Prostate gland (tissue), 2 donors: ENCODE results near the gene PSMA7. TPM values are rescaled to one million over a fixed set of nuclear protein-coding genes. Genes with fewer than 3 reads are reported as not detected.

Experiments
- DNase-seq: peaks from one replicate; pipeline ENCODE4 v3.0.0-alpha.2; 2019; ENCODE audit warnings: low spot score
- H3K27ac ChIP-seq, 2 donors: fragments of 200-600 bp; sonication (generic); 2 replicates each; pipeline ENCODE4 v1.5.1; 2017 to 2019
- H3K27me3 ChIP-seq: fragments of 200-600 bp; sonication (generic); replicated peaks from 2 replicates; pipeline ENCODE4 v1.5.1; 2019; ENCODE audit not compliant: insufficient read depth
- H3K36me3 ChIP-seq, 2 donors: fragments of 200-600 bp; sonication (generic); 1 replicate in 1 of 2; 2 replicates in 1 of 2; pipeline versions ENCODE4 v1.5.1 to v1.8.1; 2017 to 2019
- H3K4me1 ChIP-seq: fragments of 200-600 bp; sonication (generic); replicated peaks from 2 replicates; pipeline ENCODE4 v1.5.1; 2019
- H3K4me3 ChIP-seq, 2 donors: fragments of 200-600 bp; sonication (generic); 2 replicates each; pipeline ENCODE4 v1.5.1; 2017 to 2019
- H3K9me3 ChIP-seq: fragments of 200-600 bp; sonication (generic); 2 replicates; pipeline ENCODE4 v1.5.1; 2017
- POLR2A ChIP-seq: fragments of 450-650 bp; IDR thresholded peaks from one replicate; pipeline ENCODE4 v1.6.1; 2016; ENCODE audit warnings: antibody characterized with exemption, mild to moderate bottlenecking
- POLR2AphosphoS5 ChIP-seq: sonication (generic); formaldehyde crosslinking; IDR thresholded peaks from one replicate; pipeline ENCODE4 v1.6.1; 2017; ENCODE audit warnings: antibody characterized with exemption
- WGBS: methylation state at CpG from one replicate; pipeline ENCODE4 v1.1.5; 2018; 5-methylcytosine and 5-hydroxymethylcytosine counted together
- intact Hi-C: fragments of 100-400 bp; cut with DNase I; formaldehyde crosslinking; loops from one replicate; pipeline ENCODE4 v1.14.2; 2022
- total RNA-seq, 2 donors: library from RNA; depleted of rRNA; stranded (reverse); fragments of >200 nt; gene quantifications; one replicate each; pipeline ENCODE4 v1.1.0, GENCODE V29; 2016
- TF ChIP-seq, protein P1 (sequence below), 4 experiments: fragments of 200-600 bp in 2 of 4; fragments of 450-650 bp in 2 of 4; sonication (generic) in 2 of 4; IDR thresholded peaks; 1 replicate in 3 of 4; 2 replicates in 1 of 4; pipeline ENCODE4 v1.5.1; 2016 to 2019; ENCODE audit warnings: antibody characterized with exemption in 4 of 4, mild to moderate bottlenecking in 2 of 4, moderate library complexity in 2 of 4

PSMA7 gene
- 100 to 1,000 TPM; 176 to 250 TPM for total RNA-seq

DNA sequence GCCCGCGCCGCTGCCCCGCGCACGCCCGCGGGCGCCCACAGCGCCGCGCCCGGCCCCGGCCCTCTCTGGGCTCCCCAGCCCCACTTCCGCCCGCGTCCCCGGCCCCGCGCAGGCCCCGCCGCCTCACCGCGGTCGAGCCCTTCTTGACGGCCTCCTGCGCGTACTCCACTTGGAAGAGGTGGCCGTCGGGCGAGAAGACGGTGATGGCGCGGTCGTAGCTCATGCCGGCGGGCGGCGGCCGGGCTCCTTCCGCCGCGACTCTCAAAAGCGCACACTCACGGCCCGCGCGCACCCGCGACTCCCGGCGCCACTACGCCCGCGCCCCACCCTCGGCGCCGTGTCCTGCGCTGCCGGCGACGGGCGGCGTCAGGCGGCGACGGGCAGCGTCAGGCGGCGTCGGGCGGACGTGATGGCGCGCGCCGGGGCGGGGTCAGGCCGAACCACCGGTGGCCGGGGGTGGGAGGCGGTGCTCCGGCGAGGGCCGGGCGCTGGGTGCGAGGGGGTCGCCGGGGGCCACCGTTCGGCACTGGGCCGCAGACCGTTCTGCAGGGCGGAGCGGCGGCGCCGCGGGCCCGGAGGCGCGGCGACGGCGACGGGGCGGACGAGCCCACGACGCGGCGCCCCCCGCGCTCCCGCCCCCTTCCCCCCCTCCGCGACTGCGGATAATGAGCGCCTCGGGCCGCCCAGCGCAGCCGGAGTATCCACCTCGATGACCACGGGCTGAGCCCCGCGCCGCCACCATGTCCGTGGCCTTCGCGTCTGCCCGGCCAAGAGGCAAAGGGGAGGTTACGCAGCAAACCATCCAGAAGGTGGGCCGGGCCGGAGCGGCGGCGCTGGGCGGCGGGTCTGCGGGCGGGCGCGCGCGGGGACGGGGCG, at the start of gene PSMA7, which contains the start of gene SS18L1:
TSS of gene PSMA7 (minus strand) at position 314 of the 876 bp plus-strand sequence. CDS start at position 223, 91 bp downstream.
TSS of gene SS18L1 (plus strand) at position 689 of the 876 bp plus-strand sequence. CDS start at position 741, 52 bp downstream.
- intact Hi-C loops = loop anchor here (2.0 to 10.0 kb wide), 4 partner anchors 21 to 241 kb away; partner anchors contain the start of genes LSM14B, OSBPL2, RPS21 and TAF4
- WGBS = under 1% methylated on average over 53 of the region's 148 CpGs
- peak within 1 kb of the TSS; percentile 81 to 92 for H3K4me3 ChIP-seq
- H3K9me3 ChIP-seq = no peaks in the 10 kb centered on the region
- H3K36me3 ChIP-seq = peaks cover 11% of the 10 kb centered on the region in 2 donors
- peaks cover 11% of the 10 kb centered on the region for H3K4me1 ChIP-seq
- peak; percentile 46 for TF ChIP-seq POLR2AphosphoS5
- TF ChIP-seq POLR2A = peak; percentile 91
- TF ChIP-seq, protein P1, sequence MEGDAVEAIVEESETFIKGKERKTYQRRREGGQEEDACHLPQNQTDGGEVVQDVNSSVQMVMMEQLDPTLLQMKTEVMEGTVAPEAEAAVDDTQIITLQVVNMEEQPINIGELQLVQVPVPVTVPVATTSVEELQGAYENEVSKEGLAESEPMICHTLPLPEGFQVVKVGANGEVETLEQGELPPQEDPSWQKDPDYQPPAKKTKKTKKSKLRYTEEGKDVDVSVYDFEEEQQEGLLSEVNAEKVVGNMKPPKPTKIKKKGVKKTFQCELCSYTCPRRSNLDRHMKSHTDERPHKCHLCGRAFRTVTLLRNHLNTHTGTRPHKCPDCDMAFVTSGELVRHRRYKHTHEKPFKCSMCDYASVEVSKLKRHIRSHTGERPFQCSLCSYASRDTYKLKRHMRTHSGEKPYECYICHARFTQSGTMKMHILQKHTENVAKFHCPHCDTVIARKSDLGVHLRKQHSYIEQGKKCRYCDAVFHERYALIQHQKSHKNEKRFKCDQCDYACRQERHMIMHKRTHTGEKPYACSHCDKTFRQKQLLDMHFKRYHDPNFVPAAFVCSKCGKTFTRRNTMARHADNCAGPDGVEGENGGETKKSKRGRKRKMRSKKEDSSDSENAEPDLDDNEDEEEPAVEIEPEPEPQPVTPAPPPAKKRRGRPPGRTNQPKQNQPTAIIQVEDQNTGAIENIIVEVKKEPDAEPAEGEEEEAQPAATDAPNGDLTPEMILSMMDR (IDR thresholded peaks at IDR 0.05) = peak in 1 of 4 experiments; percentile 11
- peak within 1 kb of the TSS; percentile 91 to 98 for H3K27ac ChIP-seq
- DNase-seq = peak; percentile 82
- no peaks in the 10 kb centered on the region for H3K27me3 ChIP-seq

DNA sequence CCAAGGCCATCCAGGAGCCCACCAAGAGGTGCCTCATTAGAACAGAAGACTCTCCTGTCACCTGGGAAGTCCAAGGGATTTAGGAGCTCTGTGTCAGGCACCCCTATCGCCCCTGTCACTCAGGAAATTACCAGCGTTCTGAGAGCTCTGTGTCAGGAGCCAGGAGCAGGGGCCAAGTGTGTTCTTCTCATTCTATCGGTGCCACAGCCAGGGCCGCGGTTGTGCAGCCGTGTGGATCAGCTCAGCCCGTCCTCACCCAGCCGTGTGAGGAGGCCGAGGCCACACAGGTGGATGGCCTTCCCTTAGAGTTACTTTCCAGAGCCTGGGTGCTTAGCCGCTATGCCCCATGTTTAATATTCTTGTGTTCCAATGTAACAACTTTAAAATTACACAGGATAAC, 49.4 kb upstream of the PSMA7 start:
- intact Hi-C loops = no loop called here
- no peaks in the 10 kb centered on the region for H3K27me3 ChIP-seq
- H3K9me3 ChIP-seq = no peaks in the 10 kb centered on the region
- no peaks in the 10 kb centered on the region for H3K4me1 ChIP-seq
- no peak overlapping the region for H3K4me3 ChIP-seq
- TF ChIP-seq, protein P1 (IDR thresholded peaks at IDR 0.05) = no peak
- TF ChIP-seq POLR2AphosphoS5 (no peak), POLR2A (no peak)
- WGBS = 88% methylated on average over 10 of the region's 10 CpGs
- no peak for DNase-seq
- no peak overlapping the region for H3K27ac ChIP-seq
- H3K36me3 ChIP-seq = no peaks in the 10 kb centered on the region

DNA sequence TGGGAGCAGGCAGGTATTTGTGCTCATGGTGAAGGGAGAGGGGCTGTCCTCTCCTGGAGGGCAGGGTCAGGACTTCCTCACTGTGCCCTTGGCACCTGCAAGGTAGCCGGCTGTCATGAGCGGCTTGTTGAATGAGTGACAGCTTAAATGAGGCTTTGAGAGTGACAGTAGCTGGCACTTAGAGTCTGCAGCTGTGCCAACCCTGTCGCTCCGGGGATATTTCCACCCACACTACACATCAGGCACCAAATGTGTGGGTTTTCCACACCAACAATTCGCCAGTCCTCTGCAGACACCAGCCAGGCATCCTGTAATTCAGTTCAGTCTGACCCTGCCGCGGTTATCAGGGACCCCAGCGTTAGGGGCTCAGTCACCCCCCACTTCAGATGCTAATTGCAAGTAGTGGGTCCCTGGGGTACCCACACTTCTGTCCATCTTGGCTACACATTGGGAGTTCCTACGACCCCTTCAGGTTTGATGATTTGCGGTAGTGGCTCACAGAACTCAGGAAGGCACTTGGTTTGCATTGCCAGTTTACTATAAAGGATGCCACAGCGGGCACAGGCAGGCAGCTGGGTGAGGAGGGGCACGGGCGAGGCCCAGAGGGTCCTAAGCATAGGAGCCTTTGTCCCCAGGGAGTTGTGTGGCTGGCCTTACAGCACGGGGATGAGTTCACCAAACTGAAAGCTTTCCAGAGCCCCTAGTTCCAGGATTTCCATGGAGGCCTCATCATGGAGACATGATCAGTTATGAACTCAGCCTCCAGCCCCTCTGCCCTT, 48.8 kb upstream of the PSMA7 start:
- no peaks in the 10 kb centered on the region for H3K27me3 ChIP-seq
- 83% methylated on average over 14 of the region's 14 CpGs for WGBS
- no peaks in the 10 kb centered on the region for H3K9me3 ChIP-seq
- DNase-seq = no peak
- intact Hi-C loops = no loop called here
- no peak overlapping the region for H3K27ac ChIP-seq
- no peaks in the 10 kb centered on the region for H3K4me1 ChIP-seq
- H3K4me3 ChIP-seq = no peak overlapping the region
- TF ChIP-seq, protein P1 (IDR thresholded peaks at IDR 0.05) = no peak
- TF ChIP-seq POLR2A = no peak
- no peak for TF ChIP-seq POLR2AphosphoS5
- no peaks in the 10 kb centered on the region for H3K36me3 ChIP-seq

DNA sequence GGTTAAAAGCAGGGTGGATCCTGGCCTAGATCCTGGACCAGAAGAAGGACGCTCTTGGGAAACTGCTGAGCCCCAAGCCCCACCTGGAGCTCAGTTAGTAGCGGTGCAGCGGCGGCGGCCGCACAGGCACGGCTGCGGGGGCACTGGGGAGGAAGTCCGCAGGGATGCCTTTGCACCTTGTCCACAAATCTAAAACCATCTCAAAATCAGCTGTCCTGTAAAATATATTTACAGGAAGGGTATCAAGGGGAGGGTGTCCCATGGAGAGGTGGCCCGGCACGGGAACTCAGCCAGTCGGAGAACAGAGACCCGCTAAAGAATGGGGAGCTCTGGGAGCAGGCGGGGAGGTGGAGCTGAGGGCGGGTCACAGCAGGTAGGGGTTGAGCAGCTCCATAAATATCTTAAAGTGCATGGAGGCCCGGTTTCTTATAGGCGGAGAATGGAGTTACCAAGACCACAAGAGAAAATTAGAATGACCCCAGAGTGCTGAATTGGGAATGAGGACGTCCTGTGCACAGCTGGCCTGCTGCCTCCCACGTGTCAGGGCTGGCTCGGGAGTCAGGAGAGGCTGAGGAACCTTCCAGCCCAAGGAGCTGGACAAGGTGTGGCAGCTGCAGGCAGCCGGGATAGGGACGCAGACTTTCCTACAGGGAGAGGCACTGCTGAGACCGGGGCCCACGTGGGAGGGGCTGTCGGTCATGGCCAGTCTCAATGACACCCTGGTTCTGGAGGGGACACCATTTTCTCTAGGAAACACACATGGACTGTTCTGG, 47.6 kb upstream of the PSMA7 start:
- no peak overlapping the region for H3K27ac ChIP-seq
- H3K36me3 ChIP-seq = no peaks in the 10 kb centered on the region
- H3K4me1 ChIP-seq = no peaks in the 10 kb centered on the region
- TF ChIP-seq, protein P1 (IDR thresholded peaks at IDR 0.05) = no peak
- no peak for TF ChIP-seq POLR2A
- no peak for TF ChIP-seq POLR2AphosphoS5
- WGBS = 75% methylated on average over 25 of the region's 25 CpGs
- H3K9me3 ChIP-seq = no peaks in the 10 kb centered on the region
- H3K4me3 ChIP-seq = no peak overlapping the region
- no peaks in the 10 kb centered on the region for H3K27me3 ChIP-seq
- DNase-seq = no peak
- intact Hi-C loops = no loop called here
